HG03460 (cell line): ENCODE measurements around the gene ZNF384.
"Not testable (repeated sequence)": the region's sequence is repeated elsewhere in the genome, so short reads cannot be mapped to it uniquely, and the experiment has no call there.

Source experiments
- ATAC-seq: cut with Tn5 transposase; IDR thresholded peaks from one replicate; pipeline ENCODE4 v1.9.1; 2021; ENCODE audit not compliant: unreplicated experiment

Gene ZNF384

DNA sequence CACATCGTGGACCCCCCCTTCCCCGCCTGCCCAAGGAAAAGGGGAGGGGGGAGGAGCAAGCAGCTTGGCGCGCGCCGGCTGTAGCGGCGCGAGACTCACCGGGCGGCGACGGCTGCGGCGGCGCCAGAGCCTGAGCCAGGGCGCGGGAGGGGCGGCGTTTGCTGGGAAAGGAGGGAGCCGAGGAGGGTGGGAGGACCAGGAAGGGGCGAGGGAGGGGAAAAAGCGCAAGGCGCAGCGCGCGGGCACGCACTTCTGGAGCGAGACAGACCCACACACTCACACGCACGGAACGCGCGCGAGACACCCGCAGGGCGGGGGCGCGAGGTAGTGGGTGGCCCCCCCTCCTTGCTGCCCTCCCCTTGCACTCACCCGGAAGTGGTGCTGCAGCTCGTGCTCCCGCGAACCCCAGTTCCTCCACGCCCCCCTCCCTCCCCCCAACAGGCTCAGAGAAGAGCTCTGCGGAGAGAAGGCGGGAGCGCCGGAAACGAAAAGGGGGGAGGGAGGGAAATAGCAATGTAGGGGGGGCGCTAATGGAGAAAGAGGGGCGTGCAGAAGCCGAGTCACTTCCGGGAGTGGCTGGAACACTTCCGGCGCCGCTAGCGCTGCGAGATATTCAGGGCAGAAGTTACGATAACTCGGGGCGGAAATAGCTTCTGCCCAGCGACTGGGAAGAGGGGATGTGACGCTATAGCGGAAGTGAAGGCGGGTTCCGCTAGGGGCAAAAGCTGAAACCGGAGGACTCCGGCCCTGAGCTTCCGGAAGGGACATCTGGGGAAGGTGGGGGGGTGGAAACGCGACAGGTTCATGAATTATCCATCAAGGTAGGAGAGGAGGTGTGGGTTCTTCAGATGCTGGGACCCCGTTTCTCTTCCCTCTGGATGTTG lies at the start of gene ZNF384:
Gene ZNF384, minus strand, starts transcription at position 377 of the 884 bp plus-strand sequence. CDS start 9,855 bp downstream, outside the sequence.
- ATAC-seq, result peak; percentile 81

GRCh38 chr12:6736754-6737153 lies 47.6 kb upstream of the ZNF384 start:
- ATAC-seq, result no peak

GRCh38 chr12:6735448-6736191 lies 46.4 kb upstream of the ZNF384 start:
- ATAC-seq, result no peak

DNA sequence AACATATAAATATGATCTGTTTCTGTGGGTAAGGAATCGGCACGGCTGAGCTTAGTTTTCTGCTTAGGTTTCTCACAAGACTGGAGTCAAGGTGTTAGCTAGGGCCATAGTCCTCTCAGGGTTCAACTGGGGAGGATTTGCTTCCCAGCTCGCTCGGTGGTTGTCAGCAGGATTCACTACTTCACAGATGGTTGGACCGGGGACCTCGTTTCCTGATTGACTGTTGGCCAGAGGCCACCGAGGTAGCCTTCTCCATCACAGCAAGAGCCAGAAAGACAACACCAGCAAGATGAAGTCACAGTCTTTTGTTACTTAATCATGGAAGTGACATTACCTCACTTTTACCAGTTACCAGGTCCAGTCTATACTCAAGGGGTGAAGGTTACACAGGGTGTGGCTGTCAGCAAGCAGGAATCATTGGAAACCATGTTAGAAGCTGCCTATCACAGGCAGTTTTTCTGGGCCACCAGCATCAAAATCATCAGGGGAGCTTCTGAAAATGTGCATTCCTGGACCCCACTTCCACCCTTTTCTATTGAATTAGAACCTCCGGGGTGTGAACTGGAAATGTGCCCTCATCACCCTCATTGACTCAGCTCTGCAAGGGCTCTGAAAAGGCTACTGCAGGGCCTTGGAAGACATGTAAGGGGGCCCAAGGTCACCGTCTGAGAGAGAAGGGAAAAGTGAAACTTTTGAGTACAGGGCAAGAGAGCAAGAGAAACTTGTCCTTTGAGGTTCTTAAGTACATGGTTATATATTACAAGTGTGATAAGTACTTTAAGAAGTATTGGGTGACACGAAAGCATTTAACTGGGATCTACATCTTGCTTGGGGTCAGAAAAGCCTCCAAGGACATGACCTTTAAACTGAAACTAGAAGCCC lies 45.6 kb upstream of the ZNF384 start:
- ATAC-seq, result no peak

DNA sequence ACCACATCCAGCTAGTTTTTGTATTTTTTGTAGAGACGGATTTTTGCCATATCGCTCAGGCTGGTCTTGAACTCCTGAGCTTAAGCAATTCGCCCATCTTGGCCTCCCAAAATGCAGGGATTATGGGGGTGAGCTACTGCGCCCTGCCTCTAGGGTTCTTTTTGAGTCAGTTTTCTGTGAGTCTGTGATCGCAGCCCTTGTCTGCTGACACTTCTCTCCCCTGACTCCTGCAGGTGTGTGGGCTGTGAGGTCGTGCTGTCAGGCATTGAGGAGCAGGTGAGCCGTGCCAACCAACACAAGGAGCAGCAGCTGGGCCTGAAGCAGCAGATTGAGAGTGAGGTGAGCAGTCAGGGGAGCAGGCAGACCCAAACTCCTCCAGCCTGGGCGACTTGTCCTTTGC lies 41.0 kb upstream of the ZNF384 start:
- ATAC-seq, result no peak

GRCh38 chr12:6729186-6729585 lies 40.0 kb upstream of the ZNF384 start:
- no peak for ATAC-seq

DNA sequence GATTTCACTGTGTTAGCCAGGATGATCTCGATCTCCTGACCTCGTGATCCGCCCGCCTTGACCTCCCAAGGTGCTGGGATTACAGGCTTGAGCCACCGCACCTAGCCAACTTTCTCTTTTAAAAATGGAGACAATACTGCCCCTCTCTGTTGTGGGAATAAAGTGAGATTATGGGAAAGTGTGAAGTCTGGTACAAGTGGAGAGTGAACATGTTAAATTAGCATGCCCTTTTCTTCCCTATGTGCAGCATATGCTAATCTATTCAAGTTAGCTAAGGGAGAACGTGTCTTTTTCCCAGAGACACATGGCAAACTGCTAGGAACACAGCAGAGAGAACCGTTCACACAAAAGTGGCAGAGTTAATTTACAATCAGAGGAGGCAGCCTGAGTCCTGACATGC lies 36.2 kb upstream of the ZNF384 start:
- ATAC-seq, result no peak

GRCh38 chr12:6724409-6724797 lies 35.2 kb upstream of the ZNF384 start:
- ATAC-seq, result peak; percentile 34

GRCh38 chr12:6723607-6724408 lies 34.6 kb upstream of the ZNF384 start, which contains the start of gene COPS7A:
Gene COPS7A (plus strand): TSS chr12:6724046. CDS start chr12:6724657, 611 bp downstream.
- ATAC-seq, result peak; percentile 87

DNA sequence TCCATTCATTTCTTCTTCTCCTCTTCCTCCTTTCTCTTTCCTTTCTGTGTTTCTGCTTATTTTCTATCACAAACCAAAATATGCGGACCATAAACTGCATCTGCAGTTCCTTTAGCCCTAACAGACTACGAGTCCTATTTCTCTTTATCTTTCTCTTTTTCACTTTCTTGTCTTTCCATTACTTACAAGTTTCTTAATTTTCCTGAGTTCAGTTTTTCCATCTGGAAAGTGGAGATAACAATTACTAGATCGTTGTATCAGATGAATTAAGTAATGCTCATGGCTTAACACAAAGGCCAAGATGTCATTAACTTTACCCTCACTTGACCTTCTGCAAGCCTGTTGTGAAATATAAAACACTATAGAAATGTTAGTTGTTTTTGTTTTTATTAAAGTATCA lies 33.7 kb upstream of the ZNF384 start:
- ATAC-seq, result no peak

DNA sequence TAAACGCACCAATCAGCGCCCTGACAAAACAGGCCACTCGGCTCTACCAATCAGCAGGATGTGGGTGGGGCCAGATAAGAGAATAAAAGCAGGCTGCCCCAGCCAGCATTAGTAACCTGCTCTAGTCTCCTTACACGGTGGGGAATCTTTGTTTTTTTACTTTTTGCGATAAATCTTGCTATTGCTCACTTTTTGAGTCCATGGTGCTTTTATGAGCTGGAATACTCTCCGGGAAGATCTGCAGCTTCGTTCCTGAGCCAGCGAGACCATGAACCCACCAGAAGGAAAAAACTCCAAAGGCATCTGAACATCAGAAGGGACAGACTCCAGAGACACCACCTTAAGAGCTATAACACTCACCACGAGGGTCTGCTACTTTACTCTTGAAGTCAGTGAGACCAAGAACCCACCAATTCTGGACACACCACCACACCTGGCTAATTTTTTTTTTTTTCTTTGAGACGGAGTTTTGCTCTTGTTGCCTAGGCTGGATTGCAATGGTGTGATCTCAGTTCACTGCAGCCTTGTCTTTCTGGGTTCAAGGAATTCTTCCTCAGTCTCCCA lies 27.8 kb upstream of the ZNF384 start:
- ATAC-seq, result no peak

GRCh38 chr12:6716031-6716873 lies 27.1 kb upstream of the ZNF384 start:
- not testable (repeated sequence) for ATAC-seq

GRCh38 chr12:6708960-6709394 lies 19.8 kb upstream of the ZNF384 start:
- ATAC-seq, result no peak

DNA sequence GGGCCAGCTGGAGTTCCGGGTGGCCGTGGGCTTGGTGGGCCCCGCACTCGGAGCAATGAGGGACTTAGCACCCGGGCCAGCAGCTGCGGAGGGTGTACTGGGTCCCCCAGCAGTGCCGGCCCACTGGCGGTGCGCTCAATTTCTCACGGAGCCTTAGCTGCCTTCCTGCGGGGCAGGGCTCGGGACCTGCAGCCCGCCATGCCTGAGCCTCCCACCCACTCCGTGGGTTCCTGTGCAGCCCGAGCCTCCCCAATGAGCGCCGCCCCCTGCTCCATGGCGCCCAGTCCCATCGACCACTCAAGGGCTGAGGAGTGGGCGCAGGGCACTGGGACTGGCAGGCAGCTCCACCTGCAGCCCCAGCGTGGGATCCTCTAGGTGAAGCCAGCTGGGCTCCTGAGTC lies 19.2 kb upstream of the ZNF384 start:
- ATAC-seq, result not testable (repeated sequence)

DNA sequence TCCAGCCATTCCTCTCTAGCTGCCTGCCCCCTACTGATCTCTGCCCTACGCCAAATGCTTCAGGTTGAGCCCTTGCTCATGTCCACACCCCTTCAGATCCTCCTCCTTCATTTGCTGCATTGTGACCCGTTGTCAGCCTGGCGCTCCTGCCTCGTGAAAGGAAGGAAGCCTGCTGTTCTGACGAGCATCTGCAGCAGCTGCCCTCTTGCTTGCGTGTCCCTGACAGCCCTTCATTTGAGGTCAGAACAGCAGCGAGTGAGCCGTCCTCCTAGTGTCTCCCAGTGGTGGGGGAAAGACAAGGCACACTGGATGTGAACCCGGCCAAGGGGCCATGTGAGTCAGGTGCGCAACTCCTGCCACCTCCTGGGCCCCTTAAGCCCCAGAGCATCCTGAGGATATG lies 14.5 kb upstream of the ZNF384 start:
- ATAC-seq, result no peak

DNA sequence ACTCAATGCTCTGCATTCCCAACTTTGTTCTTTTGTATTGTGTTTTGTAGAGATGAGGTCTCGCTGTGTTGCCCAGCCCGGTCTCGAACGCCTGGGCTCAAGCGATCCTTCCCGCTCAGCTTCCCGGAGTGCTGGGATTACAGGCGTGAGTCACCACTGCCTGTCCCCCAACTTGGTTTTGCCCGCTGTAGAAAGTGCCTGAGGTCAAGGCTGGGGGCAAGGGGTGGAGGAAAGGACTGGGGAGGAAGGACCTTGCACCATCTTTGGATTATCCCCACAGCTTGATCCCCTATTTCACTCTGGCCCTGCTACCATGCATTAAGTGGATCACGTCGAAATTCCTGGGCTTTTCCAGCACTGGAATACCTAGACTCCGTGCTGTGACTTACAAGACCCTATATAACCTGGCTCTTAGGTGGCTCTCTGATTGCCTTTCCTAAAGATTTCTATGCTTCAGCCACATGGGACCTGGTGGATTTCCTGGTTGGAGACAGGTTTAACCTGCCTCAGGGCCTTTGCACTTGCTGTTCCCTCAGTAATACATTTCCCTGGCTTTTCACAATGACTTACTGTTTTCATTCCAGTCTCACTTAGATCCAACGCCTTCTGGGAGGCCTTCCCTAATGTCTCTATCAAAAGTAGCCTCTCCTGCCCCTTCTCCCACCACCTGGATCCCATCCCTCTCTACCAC lies 12.0 kb upstream of the ZNF384 start:
- no peak for ATAC-seq

- no peak for ATAC-seq
Observed at GRCh38 chr12:6700646-6701051, 11.5 kb upstream of the ZNF384 start, which contains the start of gene PIANP. Gene PIANP (minus strand): TSS chr12:6700815. CDS start chr12:6698061, 2,754 bp downstream.

DNA sequence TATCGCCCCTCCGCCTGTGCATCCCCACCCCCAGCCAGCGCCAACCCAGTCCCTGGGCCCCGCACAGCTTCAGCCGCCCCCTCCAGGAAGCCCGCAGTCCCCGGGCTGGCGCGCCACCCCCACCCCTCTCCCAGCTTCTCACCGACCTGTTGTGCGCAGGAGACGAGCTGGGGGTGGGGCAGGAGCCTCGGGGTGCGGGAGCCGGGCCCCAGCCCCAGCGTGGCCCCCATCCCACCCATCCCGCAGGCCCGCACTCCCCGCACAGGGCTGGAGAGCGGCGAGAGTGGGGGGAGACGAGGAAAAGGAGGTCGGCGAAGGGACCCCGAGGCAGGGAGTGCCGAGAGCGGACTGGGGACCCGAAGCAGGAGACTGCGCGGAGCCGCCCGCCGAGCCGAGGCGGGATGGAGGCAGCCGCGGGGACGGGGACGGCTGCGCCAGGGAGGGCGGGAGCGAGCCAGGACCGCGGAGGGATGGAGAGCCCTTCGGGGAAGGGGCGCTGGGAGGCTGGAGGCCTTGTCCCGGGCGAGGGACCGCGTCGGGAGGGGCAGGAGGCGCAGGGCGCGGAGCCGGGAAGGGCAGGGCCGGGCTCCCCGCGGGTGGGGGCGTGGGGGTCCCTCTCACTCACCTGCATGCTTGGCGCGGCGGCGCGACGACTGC lies 10.9 kb upstream of the ZNF384 start:
- no peak for ATAC-seq
